NOMO-1 treated with DMSO at 0.1 percent for 48 hours (cell line): ENCODE data around the gene SORCS1.
A peak's percentile ranks its signal among the peaks of the same experiment; 100 is the strongest.

Source experiments
- DNase-seq: peaks from one replicate; lab custom pipeline; 2025; ENCODE audit not compliant: unreplicated experiment; lab: John Stamatoyannopoulos, UW

The SORCS1 gene

GRCh38 chr10:106999118-106999707 is 165.3 kb downstream of the SORCS1 start:
- DNase-seq, result no peak

GRCh38 chr10:106997721-106998120 is 166.8 kb downstream of the SORCS1 start:
- peak; percentile 90 for DNase-seq

- no peak for DNase-seq
Measured at GRCh38 chr10:106996510-106996909, 168.0 kb downstream of the SORCS1 start.

GRCh38 chr10:106992055-106992454 is 172.5 kb downstream of the SORCS1 start:
- DNase-seq, result peak; percentile 18

- DNase-seq, result no peak
Measured at GRCh38 chr10:106991091-106991490, 173.4 kb downstream of the SORCS1 start.

GRCh38 chr10:106987362-106987761 is 177.1 kb downstream of the SORCS1 start:
- DNase-seq, result no peak

GRCh38 chr10:106982268-106982667 is 182.2 kb downstream of the SORCS1 start:
- DNase-seq, result no peak

GRCh38 chr10:106981452-106982075 is 182.9 kb downstream of the SORCS1 start:
- no peak for DNase-seq

- peak; percentile 29 for DNase-seq
Measured at GRCh38 chr10:106980495-106981451, 183.7 kb downstream of the SORCS1 start.

GRCh38 chr10:106978756-106979155 is 185.8 kb downstream of the SORCS1 start:
- no peak for DNase-seq

- DNase-seq, result no peak
Measured at GRCh38 chr10:106973716-106974115, 190.8 kb downstream of the SORCS1 start.

- no peak for DNase-seq
Measured at GRCh38 chr10:106973288-106973687, 191.2 kb downstream of the SORCS1 start.

GRCh38 chr10:106972381-106972780 is 192.1 kb downstream of the SORCS1 start:
- no peak for DNase-seq

- no peak for DNase-seq
Measured at GRCh38 chr10:106971411-106971831, 193.1 kb downstream of the SORCS1 start.

- DNase-seq, result peak; percentile 45
Measured at GRCh38 chr10:106967452-106967851, 197.1 kb downstream of the SORCS1 start.

GRCh38 chr10:106960812-106961211 is 203.7 kb downstream of the SORCS1 start:
- DNase-seq, result no peak

- DNase-seq, result no peak
Measured at GRCh38 chr10:106959521-106959920, 205.0 kb downstream of the SORCS1 start.

GRCh38 chr10:106958589-106959361 is 205.7 kb downstream of the SORCS1 start:
- peak; percentile 36 for DNase-seq

- peak; percentile 71 for DNase-seq
Measured at GRCh38 chr10:106957823-106958588, 206.5 kb downstream of the SORCS1 start.

- DNase-seq, result no peak
Measured at GRCh38 chr10:106956216-106956915, 208.1 kb downstream of the SORCS1 start.
